Natural killer cell treated with Interleukin-12 subunit alpha and Interleukin-12 subunit beta and Interleukin-15 and Interleukin-18, amount 100 ng/mL, for 72 hours (primary cell): Measurements from ENCODE around the gene BMPR1A. TPM values are rescaled to one million over a fixed set of nuclear protein-coding genes. Genes with fewer than 3 reads are reported as not detected.

Experiments used
- ATAC-seq, 2 donors: fragments of 150-1000 bp; cut with Tn5 transposase in 1 of 2; sonication (Bioruptor Pico), chemical (Tn5 transposase) in 1 of 2; 2 replicates each; pipeline ENCODE4 v1.10.0; 2021
- DNase-seq: peaks from one replicate; pipeline ENCODE4 v3.0.0; 2022; ENCODE audit warnings: low spot score
- H3K27ac Mint-ChIP-seq, 2 donors: 1 replicate in 1 of 2; 2 replicates in 1 of 2; pipeline ENCODE4 v1.8.0; 2022; ENCODE audit warnings: mixed read lengths in 2 of 2, mild to moderate bottlenecking in 1 of 2, moderate library complexity in 1 of 2
- H3K27me3 Mint-ChIP-seq, 2 donors: 1 replicate in 1 of 2; 2 replicates in 1 of 2; pipeline ENCODE4 v1.8.0; 2022; ENCODE audit warnings: mixed read lengths in 2 of 2
- H3K36me3 Mint-ChIP-seq: one replicate; pipeline ENCODE4 v1.8.0; 2022; ENCODE audit warnings: mixed read lengths
- H3K4me1 Mint-ChIP-seq, 2 donors: 1 replicate in 1 of 2; 2 replicates in 1 of 2; pipeline ENCODE4 v1.8.0; 2022; ENCODE audit warnings: low read depth in 2 of 2, mixed read lengths in 2 of 2, mild to moderate bottlenecking in 1 of 2
- H3K4me3 Mint-ChIP-seq: one replicate; pipeline ENCODE4 v1.8.0; 2022; ENCODE audit warnings: mixed read lengths
- H3K9me3 Mint-ChIP-seq: 2 replicates; pipeline ENCODE4 v1.8.0; 2022; ENCODE audit warnings: mixed read lengths
- total RNA-seq, 2 donors: library from RNA; stranded (reverse); gene quantifications; one replicate each; pipeline ENCODE4 v1.2.3, GENCODE V29; 2022

The BMPR1A gene
- 10 to 100 TPM in 1 of 2 donors, 1 to 10 TPM in 1; 8.2 to 11.5 TPM for total RNA-seq

DNA sequence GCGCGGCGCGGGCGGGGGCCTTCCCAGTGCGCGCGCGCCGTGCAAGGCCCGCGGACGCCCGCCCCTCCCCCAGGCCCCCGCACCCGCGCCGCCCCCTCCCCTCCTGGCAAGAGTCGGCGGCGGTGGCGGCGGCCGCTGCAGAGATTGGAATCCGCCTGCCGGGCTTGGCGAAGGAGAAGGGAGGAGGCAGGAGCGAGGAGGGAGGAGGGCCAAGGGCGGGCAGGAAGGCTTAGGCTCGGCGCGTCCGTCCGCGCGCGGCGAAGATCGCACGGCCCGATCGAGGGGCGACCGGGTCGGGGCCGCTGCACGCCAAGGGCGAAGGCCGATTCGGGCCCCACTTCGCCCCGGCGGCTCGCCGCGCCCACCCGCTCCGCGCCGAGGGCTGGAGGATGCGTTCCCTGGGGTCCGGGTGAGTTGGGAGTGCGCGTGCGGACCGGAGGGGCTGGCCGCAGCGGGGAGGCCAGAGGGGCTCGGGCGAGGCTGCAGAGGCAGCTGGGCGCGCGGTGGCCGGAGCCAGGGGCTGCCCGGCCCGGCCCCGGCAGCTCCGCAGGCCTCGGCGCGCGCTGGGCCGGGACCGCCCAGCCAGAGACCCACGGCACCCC lies at the start of gene BMPR1A:
BMPR1A (plus strand) TSS at position 109 of the 602 bp plus-strand sequence. CDS start 119,400 bp downstream, outside the sequence.
- ATAC-seq: peak; percentile 26 to 65
- Mint-ChIP-seq H3K27ac (peak within 1 kb of the TSS; percentile 60 to 62), H3K4me3 (peak within 1 kb of the TSS; percentile 89), H3K9me3 (no peaks in the 10 kb centered on the region), H3K27me3 (peaks cover 18 to 26% of the 10 kb centered on the region in 2 donors), H3K36me3 (peaks cover 10% of the 10 kb centered on the region), H3K4me1 (peaks cover 32 to 37% of the 10 kb centered on the region in 2 donors)
- DNase-seq: no peak

DNA sequence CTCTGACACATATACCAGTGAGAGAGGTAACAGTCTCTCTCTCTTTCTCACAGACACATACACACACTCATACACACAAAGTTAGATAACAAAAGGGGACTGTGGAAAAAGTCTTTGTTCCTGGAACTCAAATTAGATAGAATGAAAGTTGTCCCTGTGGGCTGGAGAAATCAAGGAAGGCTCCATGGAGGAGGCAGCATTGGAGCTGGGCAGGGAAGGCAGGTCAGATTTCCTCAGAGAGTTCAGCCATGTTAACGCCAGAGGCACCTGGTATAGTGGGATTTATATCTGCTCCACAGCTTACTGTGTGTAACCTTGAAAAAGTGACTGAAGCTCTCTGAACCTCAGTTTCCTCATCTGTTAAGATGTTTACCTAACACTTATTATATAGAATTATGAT lies 49.4 kb upstream of the BMPR1A start:
- Mint-ChIP-seq H3K36me3 (no peaks in the 10 kb centered on the region), H3K27me3 (no peaks in the 10 kb centered on the region), H3K9me3 (no peaks in the 10 kb centered on the region), H3K4me1 (peaks cover 8 to 15% of the 10 kb centered on the region in 2 donors), H3K27ac (no peak overlapping the region), H3K4me3 (no peak overlapping the region)
- ATAC-seq (no peak), DNase-seq (no peak)

DNA sequence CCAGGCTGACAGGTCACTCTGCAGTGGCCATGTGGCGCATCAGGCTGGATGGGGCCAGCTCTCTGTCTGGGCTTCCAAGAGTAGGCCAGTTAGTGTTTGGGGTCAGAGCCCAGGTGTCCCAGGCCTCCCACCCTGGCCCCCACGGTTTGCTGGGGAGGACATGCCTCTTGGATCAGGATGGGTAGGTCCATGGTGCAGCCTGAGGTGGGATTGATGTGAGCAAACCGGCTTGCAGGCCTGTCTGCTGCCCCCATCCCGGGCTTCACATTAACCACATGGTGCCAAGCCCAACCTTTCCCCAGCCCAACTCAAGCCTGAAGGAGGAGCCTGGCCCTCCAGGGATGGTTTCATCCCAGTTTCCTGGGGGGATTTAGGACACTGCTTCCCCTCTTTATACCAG lies 48.9 kb upstream of the BMPR1A start:
- Mint-ChIP-seq H3K27ac (no peak overlapping the region), H3K36me3 (no peaks in the 10 kb centered on the region), H3K4me3 (no peak overlapping the region), H3K9me3 (no peaks in the 10 kb centered on the region), H3K27me3 (no peaks in the 10 kb centered on the region), H3K4me1 (peaks cover 12 to 18% of the 10 kb centered on the region in 2 donors)
- ATAC-seq (no peak), DNase-seq (no peak)

DNA sequence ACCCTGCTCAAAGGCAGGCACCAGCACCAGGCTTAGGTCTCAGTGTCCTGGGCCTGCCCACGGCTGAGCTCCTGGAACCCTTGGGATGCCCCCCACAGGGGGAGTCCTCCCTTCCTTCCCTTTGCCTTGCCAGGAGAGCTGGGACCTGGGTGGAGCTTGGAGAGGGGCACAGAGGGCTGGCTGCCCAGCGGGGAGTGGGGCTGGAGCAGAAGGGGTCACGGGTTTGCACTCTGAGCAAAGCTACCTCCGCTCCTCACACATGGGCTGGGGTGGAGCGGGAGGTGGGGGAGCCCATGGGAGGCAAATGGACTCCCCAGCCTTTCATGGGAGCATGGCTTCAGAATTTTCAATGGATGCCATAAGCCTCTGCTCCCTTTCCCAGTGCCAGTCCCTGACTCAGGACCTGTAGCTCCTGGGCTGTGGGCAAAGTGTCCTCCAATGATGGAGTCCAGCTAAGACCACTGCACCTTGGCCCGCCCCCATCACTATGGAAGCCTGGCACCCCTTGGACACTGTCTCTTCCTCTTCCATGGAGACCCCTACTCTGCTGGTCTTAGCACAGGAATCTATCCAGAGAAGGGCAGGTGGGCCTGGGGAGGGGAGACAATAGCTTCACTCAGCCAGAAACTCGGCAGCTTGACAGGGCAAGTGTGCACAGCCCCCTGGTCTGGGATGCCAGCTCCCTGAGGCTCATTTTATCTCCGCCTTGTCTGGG lies 48.2 kb upstream of the BMPR1A start:
- ATAC-seq (no peak), DNase-seq (no peak)
- no peak overlapping the region for H3K4me3 Mint-ChIP-seq
- no peak overlapping the region for H3K27ac Mint-ChIP-seq
- H3K36me3 Mint-ChIP-seq: no peaks in the 10 kb centered on the region
- H3K27me3 Mint-ChIP-seq: no peaks in the 10 kb centered on the region
- peaks cover 12 to 18% of the 10 kb centered on the region in 2 donors for H3K4me1 Mint-ChIP-seq
- H3K9me3 Mint-ChIP-seq: no peaks in the 10 kb centered on the region

DNA sequence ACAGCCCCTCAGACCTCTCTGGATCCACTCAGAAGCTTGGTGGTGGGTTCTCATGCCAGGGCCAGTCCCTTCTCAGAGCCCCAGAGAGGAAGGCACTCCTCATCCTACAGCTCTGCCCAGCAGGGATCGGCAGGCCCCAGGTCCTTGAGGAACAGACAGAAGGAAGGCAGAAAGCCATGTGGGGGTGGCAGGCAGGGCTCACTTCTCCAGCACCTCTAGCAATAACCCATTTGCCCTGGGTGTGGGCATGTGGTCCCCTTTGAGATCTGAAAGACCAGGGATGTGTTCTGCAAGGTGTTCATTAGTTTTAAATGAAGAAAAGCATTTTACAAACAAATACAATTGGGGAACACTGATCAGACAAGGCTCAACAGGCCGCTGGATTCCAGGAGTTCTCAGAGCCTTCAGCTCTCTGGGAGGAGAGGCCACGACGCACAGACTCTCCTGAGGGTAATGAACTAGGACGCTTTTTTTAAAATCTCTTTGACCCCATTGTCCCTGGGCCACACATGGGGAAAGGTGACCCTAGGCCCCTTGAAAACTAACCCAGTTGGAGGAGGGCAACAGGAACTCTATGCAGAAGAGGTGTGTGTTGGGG lies 47.5 kb upstream of the BMPR1A start:
- Mint-ChIP-seq H3K4me3 (no peak overlapping the region), H3K9me3 (no peaks in the 10 kb centered on the region), H3K36me3 (no peaks in the 10 kb centered on the region), H3K27me3 (no peaks in the 10 kb centered on the region), H3K4me1 (peaks cover 12 to 18% of the 10 kb centered on the region in 2 donors), H3K27ac (no peak overlapping the region)
- DNase-seq (no peak), ATAC-seq (no peak)

DNA sequence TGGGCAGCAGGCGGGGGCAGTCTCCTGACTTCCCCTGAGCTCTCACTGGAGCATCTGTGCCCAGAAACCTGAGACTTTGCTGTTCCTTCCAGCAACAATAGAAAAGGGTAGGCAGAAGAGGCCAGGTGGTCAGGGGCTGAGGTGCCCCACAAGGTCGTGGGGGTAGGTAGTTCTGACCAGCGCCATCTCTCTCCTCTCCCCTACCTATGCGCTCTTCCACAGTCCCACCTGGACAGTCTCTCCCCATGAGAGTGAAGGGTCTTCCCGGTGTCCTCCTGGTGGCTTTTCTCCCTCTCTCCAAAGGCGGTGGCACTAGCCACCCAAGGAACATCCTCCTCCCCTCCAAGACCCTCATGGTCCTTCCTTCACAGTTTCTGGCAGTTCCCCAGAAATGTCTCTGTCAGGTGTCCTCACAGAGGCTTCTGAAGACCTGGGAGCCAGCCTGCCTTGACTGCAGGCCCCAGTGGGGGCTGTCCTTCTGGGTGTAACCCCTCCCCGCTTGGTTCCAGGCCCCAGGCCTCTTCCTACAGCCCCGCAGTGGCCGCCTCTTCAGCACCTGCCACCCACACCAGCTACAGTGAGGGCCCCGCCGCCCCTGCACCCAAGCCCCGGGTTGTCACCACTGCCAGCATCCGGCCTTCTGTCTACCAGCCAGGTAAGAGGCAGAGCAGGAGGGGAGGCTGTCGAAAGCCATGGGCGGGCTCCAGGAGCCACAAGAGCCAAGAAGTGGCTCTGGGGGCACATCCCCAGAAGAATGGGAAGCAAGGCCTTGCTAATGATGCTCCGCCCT lies 46.8 kb upstream of the BMPR1A start:
- Mint-ChIP-seq H3K9me3 (no peaks in the 10 kb centered on the region), H3K27me3 (no peaks in the 10 kb centered on the region), H3K4me1 (peaks cover 12 to 18% of the 10 kb centered on the region in 2 donors), H3K27ac (peak overlapping the region; percentile 88 to 96), H3K36me3 (no peaks in the 10 kb centered on the region), H3K4me3 (peak overlapping the region; percentile 84)
- ATAC-seq (no peak), DNase-seq (no peak)

DNA sequence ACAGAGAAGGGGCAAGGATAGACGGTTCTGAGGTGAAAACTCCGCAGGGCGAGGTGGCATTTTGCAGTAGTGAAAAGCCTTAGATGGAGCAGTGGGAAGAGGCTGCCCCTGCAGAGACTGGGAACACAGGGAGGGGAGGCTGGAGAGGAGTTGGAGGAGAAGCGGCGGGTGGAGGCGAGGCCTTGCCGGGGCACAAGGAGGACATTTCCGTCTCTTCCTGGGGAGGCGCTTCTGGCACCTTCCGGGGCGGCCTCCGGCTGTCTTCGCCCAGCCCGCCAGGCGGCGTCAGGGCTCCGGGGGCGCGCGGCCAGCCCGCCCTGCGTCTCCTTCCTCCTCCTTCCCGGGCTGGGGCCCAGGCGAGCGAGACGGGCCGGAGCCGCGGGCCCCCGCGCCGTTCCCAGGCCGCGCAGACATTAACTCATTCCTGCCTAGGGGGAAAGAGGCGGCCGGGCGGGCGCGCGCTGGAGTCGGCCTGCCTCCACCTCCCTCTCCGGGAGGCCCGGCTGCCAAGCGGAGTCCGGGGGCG lies 45.4 kb upstream of the BMPR1A start:
- Mint-ChIP-seq H3K9me3 (no peaks in the 10 kb centered on the region), H3K27me3 (no peaks in the 10 kb centered on the region), H3K4me3 (peak overlapping the region; percentile 84), H3K36me3 (no peaks in the 10 kb centered on the region), H3K4me1 (peaks cover 12 to 18% of the 10 kb centered on the region in 2 donors), H3K27ac (peak overlapping the region; percentile 88 to 96)
- DNase-seq (peak; percentile 91), ATAC-seq (peak; percentile 95)

DNA sequence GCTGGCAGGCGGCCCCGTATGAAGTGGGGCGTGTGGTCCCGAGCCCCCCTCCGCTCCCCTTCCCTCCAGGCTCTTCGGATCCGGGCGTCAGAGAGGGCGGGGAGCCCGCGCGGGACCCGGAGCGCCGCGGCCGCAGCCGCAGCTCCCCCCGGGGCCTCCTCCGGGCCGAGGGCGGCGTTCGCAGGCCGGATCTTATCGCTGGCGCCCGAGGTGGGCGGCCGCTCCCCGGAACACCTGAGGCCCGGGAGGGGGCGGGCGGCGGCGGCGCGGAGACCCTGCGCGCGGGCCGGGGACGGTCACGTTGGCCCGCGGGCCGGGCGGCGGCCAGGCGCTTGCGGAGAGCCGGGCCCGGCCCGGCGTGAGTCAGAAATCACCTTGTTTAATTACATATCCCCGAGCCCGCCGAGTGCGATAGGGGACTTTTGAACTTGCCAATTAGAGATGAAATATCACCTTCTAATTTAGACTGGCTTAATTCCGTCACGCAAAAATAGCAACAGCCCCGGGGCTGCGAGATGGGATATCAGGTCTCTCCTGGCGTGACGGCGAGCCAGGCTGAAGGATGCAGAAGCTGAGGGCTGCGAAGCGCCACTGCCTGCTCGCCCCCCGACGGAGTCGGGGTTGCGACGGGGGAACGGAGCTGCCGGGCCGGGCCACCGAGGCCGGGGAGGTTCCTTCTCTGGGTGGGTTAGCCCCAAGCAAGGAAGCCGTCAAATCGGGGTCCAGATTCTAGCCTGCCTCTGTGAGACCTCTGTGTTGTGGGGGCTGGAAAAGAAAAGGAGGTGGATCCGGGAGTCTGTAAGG lies 44.7 kb upstream of the BMPR1A start:
- Mint-ChIP-seq H3K27ac (peak overlapping the region; percentile 69 to 73), H3K4me1 (peaks cover 12 to 16% of the 10 kb centered on the region in 2 donors), H3K27me3 (no peaks in the 10 kb centered on the region), H3K9me3 (no peaks in the 10 kb centered on the region), H3K4me3 (peak overlapping the region; percentile 78), H3K36me3 (no peaks in the 10 kb centered on the region)
- DNase-seq (no peak), ATAC-seq (peak; percentile 62 to 63)

DNA sequence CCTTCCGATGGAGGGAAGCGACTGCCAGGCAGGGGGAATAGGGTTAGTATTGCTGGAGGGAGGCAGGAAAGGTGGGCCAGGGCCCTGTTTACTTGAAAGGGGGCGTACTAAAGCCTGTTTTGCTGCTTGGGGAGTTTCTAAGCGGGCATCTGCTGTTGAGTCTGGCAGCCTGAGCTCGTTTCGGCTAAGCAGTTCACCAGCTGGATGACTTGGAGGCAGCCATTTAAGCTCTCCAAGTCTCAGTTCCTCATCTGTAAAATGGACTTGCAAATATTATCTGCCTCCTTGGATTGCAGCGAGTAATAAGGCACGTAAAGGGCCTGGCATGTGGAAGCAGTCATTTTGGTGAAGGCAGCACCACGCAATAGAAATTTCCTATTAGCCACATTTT lies 44.1 kb upstream of the BMPR1A start:
- Mint-ChIP-seq H3K9me3 (no peaks in the 10 kb centered on the region), H3K27me3 (no peaks in the 10 kb centered on the region), H3K4me3 (peak overlapping the region; percentile 78), H3K27ac (peak overlapping the region; percentile 69 to 73), H3K36me3 (no peaks in the 10 kb centered on the region), H3K4me1 (peaks cover 12 to 13% of the 10 kb centered on the region in 2 donors)
- ATAC-seq (no peak), DNase-seq (no peak)

DNA sequence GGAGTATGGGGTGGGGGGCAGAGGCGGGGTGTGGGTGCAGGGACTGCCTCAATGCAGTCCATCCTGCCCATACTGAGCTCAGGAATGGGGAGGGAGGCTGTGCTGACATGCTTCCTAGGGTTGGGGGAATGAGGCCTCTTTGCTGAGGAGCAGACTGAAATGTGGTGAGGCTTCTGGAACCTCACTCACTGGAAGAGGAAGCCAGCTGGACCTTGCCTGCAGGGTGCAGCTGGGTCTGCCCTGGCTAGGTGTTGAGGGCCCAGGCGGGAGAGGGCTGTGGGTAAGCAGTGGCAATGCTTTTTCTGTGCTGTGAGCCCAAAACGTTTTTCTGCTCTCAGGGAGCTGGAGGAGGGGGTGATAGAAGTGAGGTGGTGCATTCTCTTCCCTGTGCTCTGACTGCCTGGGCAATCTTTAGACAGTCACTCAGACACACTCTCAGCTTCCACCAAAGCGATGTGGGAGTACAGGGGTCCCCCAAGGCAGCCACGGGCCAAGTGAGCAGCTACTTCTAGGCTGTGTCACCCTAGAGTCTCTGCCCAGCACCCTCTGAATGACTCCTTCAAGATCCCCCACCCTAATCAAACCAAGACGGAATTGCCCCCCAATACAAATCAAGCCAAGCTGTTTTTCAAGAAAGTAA lies 41.1 kb upstream of the BMPR1A start:
- ATAC-seq (no peak), DNase-seq (no peak)
- H3K9me3 Mint-ChIP-seq: no peaks in the 10 kb centered on the region
- H3K36me3 Mint-ChIP-seq: no peaks in the 10 kb centered on the region
- no peak overlapping the region for H3K27ac Mint-ChIP-seq
- H3K4me3 Mint-ChIP-seq: no peak overlapping the region
- H3K4me1 Mint-ChIP-seq: peaks cover 9 to 12% of the 10 kb centered on the region in 2 donors
- peaks cover under 1 to 3% of the 10 kb centered on the region in 2 donors for H3K27me3 Mint-ChIP-seq

DNA sequence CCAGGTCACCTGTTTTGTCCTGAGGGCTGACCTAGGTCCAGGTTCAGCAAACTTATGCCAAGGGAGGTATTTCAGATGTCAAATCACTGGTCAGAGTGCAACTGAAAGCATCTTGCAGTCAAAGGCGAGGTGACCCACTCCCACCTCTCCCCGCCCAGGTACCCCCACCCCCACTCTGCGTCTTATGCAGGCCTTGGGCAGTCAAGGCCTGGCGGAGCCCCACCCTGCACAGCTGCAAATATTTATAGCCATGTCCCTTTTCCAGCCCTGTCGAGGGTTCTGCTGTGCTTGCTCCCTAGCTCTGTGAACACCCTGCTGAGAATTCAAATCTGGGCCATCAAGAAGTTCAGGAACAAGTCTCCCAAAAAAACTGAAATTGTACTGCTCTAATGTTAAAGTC lies 40.6 kb upstream of the BMPR1A start:
- Mint-ChIP-seq H3K27ac (no peak overlapping the region), H3K27me3 (peaks cover 3 to 6% of the 10 kb centered on the region in 2 donors), H3K9me3 (no peaks in the 10 kb centered on the region), H3K4me1 (peaks cover 7 to 8% of the 10 kb centered on the region in 2 donors), H3K36me3 (no peaks in the 10 kb centered on the region), H3K4me3 (no peak overlapping the region)
- DNase-seq (no peak), ATAC-seq (no peak)

DNA sequence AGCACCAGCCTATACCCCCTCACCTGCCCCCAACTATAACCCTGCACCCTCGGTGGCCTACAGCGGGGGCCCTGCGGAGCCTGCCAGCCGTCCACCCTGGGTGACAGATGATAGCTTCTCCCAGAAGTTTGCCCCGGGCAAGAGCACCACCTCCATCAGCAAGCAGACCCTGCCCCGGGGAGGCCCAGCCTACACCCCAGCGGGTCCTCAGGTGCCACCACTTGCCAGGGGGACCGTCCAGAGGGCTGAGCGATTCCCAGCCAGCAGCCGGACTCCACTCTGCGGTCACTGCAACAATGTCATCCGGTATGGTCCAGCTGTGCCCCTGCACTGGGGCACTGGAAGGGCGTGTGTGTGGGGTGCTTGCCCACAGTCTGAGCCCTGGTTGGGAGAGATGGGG lies 40.0 kb upstream of the BMPR1A start:
- peaks cover 3 to 12% of the 10 kb centered on the region in 2 donors for H3K27me3 Mint-ChIP-seq
- no peak overlapping the region for H3K4me3 Mint-ChIP-seq
- no peak overlapping the region for H3K27ac Mint-ChIP-seq
- ATAC-seq (no peak), DNase-seq (no peak)
- no peaks in the 10 kb centered on the region for H3K36me3 Mint-ChIP-seq
- H3K4me1 Mint-ChIP-seq: peaks cover 5 to 6% of the 10 kb centered on the region in 2 donors
- no peaks in the 10 kb centered on the region for H3K9me3 Mint-ChIP-seq
